Amniotic epithelial cell (primary cell): Measurements from ENCODE around the gene GGCT.

Experiments used
- DNase-seq: peaks from one replicate; pipeline ENCODE4 v3.0.0-alpha.2; 2010; ENCODE audit warnings: low read depth

GGCT gene

DNA sequence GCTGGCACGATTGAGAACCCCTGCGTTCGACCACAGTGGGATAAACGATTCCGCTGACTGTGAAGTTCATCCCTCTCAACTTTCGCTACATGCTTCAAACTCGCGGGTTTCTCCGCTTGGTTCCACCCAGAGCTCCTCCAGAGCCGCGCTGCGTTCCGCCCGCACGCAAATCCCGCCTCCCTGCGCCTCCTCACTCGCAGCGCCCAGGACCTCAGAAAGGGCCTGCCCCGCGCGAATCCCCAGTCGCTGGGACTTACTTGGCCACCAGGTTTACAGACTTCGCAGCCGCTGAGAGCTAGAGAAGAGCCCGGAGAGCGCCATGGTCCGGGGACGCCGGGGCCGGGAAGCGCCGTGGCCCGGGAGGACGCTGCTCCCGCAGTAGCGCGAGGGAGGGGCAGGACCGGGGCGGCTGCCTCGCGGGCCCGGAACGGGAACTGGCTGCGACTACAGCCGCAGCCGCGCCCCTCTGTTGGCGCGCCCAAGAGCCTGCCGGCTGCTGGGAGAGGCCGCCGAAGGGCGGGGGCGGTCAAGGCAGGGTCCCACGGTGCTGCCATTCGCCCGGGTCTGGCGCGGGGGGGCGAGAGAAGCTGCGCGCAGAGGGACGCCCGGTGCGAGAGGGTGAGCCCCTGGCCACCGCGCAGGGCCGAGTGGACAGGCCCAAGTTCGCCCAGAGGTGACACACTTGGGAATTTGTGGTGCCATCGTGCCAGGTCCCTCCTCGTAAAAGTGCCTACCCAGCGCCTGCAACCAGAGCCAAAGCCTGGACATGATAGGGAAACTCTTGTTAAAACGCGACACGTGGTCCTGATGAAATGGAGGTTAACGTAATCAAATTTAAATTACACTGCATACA, 26.1 kb downstream of the GGCT start, which contains the start of gene NOD1:
Gene NOD1, minus strand, starts transcription at position 436 of the 853 bp plus-strand sequence. CDS start 21,863 bp downstream, outside the sequence.
- peak; percentile 70 for DNase-seq

DNA sequence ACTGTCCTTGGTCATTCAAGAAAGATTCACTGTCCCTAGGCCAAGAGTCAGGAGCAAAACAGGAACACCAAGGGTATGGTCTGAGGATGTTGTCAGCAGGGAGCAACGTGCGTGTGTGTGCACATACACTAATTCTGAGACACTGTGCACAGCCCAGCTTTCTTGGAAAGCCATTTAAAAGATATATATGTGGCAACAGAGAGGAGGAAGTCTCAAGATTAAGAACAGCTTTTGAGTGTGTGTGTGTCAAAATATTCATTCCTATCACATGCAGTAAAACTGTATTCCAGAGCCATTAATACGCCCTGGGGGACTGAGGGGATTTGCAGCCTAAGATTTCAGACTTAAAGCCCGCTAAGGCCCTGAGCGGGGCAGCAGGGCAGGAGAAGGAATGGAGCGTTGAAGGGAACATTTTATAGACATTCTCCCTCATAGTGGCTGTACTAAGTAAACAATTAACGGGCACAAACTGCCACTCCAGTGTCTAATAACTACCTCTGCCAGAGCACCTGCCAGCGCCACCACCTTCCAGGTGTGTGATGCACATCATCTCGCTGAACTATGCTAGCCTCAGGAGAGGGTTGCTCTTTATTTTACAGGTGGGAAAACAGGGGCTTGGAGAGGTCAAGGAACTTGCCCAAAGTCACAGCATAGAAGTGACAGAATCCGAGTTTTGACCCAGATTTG, 28.0 kb downstream of the GGCT start:
- DNase-seq: peak; percentile 57

DNA sequence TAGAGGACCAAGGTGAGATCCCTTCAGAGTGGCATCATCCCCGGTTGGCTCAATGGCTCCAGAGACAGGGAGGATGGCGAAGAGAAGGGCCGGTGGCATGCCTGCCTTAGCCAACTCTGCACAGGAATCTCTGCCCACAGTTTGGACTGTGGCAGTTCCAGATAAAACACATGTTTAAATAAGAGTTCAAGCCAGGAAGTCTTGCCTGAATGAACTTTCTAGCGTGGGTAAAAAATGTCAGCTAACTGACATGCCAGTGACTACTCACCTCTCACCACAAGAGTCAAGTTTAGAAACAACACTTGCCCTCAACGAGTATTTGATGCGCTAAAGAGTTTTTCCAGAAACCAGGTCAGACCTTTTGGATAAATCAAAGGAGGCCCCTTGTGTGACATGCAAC, 29.0 kb downstream of the GGCT start:
- DNase-seq: peak; percentile 63

DNA sequence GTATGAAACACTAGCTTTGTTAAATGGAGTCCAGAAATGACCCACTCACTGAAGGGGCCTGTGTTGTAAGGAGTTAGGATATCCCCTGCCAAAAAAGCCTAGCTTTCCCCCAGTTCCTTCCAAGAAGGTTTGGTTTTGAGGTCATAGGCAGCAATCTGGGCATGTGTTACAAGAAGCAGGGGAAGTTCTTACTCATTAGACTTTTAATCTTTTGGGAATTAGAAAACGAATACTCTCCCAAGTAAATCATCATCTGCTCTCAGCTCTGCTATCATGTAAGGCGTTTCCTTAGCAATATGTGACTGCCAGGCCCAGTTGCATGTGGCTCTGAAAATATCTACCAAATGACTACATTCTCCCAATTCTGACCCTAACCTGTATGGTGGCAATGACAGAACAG, 29.7 kb downstream of the GGCT start:
- DNase-seq: peak; percentile 90

DNA sequence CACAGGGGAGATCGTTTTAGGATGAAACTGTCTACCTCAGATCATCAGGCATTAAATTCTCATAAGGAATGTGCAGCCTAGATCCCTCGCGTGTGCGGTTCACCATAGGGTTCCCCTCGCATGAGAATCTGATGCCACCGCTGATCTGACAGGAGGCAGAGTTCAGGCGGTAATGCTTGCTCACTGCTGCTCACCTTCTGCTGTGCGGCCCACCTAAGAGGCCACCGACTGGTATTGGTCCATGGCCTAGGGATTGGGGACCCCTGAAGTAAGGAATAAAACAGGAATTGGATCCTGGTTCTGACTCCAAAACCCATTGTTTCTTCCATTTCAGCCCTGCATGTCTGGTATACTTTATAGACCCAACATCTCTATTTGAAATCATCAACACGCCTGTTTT, 30.1 kb downstream of the GGCT start:
- no peak for DNase-seq

DNA sequence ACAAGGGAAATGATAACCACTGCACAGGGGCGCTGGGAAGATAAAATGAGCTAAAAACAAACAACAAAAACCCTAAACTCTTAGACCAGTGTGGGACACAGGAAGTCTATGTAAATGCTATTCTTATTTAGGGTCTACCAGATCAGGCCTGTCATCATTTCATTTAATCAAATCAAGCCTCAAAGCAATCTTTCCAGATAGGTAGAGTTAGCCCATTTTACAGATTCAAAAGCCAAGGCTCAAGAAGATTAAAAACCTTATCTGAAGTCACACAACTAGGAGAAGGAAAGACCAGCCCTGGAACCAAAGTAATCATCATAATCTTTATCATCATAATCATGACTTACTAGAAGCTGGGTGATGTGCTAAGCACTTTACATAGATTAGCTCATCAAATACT, 30.7 kb downstream of the GGCT start:
- no peak for DNase-seq

DNA sequence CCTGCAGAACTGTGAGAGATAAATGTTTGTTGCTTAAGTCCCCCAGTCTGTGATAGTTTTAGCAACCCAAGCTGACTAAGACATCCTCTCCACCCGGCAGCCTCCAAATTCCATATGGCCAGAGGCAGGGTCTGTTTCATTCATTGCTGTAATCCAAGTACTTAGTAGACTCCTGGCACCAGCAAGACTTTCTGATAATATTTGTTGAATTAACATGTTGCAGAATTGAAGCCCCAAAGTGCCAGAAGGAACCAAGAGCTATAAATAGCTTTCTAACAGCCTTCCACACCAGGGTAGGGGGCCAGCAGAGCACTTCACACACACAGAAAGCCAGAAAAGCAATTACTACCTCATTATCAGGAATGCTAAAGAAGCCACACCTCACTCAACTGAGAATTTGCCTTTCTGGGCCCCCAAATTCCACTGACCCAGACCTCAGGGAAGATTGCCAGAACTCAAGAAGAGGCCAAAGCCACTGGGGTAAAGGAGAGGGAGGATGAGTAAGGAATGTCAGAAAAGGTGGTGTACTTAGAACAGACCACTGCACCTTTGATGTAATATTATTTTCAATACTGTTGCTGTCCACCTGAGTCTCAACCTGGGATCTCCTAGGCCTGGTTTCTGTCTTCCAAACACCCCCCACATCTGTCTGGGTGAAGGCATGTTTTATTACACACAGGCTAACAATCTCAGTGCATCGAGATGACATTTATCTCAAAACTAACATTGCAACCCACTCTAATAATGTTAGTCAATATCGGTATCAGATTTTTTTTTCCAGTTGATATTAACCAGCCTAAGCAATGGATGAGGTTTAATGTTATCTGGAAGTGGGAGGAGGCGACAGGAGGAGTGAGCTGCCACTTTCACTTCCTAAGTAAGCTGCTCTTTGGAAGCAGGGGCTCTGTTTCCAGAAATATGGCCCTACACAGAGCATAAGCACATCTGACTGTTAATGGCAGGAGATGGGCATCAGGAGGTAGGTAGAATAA, 31.5 kb downstream of the GGCT start:
- peak; percentile 95 for DNase-seq

DNA sequence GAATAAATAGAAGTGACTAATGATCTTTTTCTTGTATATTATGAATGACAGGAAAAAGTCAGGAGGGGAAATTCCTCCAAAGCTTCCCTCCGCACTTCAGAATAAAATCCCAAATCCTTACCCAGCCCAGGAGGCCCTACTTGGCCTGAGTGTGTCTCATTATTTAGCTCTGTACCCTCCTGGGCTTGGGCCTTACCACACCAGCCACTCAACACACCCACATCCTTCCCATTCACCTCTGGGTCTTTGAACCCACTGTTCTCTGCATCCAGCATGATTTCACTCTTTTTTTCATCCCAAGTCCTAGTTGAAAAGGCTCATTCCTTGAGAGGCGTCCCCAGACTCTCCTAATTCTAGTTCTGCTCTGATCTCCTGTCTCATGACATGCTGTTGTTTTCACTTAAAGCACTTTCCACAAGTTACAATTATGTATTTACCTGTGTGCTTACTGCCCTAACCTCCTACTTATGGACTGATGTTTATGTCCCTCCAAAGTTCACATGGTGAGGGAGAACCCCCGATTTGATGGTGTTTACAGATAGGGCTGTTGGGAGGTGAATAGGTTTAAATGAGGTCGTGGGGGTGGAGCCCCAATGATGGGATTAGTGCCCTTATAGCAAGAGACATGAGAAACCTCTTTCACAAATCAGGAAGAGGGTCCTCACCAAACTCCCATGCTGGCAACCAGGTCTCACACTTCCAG, 32.4 kb downstream of the GGCT start:
- DNase-seq: no peak

DNA sequence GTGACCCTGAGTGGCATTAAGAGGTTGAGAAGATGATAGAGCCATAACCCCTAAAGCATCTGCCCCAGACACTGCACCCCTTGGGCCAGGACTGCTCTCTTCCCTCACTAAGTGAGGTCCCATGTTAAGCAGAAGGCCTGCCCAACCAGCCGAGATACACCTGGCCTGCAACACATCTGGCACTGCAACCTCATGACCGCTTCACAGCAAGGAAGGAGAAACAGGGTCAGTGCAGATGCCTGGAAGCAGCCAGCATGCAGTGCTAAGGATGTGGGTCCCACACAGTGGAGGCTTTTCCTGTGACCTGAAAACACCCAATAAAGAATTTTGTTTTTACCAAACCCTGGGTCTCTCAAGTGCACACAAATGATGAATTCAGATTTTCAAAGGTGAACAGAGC, 33.4 kb downstream of the GGCT start:
- DNase-seq: no peak

DNA sequence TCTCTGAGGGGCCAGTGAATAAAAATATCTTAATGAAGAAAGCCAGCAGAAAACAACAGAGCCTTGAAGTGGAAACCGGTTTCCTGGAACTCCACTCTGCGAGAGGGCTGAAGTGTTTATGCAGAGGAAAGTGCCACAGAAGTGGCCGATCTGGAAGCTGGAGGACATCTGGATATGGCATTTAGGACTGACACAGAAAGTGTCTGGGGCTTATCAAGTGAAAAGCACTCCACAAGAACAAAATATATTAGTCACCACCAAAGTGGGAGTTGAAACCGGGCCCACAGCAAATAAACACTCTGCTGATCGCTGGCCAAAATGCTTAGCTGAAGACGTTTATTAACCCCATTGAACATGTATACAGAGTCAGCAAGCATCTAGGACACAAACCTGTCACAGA, 33.9 kb downstream of the GGCT start:
- peak; percentile 87 for DNase-seq

DNA sequence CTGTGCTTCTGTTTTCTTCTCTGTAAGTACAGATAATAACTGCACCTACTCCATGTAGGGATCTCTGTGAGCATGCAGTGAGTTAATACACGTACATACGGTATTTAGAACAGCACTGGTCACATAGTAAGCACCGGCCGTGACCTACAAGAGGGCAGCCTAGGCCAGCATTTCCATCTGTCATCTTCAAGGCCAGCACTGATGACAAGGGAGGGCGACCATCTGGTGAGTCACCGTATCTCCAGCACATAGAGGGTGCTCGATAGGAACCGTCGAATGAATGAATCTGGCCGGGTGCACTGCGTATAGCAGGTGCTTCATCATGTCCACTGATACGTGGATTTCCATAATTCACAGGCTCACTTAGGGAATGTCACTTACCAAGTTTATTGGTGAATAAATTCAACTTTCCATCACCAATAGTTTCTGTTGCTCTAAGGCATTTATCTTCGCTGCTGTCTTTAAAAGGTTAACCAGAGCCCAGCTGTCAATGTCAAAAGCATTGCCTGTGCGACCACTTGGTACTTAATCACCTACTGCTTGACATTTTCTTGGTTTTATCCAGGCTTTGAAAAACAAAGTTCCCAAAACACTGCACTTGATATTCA, 34.4 kb downstream of the GGCT start:
- DNase-seq: peak; percentile 62

DNA sequence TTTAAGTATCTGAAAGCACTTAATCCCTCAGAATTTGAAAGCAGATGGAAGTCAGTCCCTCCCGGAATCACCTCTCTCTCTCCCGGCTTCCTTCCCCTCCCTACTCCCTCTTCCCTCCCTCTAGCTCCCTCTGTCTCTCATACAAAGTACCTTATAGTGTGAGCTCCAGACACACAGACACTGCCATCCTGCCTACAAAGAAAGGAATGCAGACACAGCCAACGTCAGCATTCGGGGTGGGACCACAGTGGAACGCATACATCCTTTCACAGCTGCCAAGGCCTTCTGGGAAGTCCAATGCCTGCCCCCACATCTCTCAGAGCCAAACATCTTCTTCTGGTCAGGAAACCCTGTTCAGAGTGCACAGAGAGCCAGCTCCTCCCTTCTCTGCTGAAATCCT, 35.3 kb downstream of the GGCT start:
- peak; percentile 100 for DNase-seq

DNA sequence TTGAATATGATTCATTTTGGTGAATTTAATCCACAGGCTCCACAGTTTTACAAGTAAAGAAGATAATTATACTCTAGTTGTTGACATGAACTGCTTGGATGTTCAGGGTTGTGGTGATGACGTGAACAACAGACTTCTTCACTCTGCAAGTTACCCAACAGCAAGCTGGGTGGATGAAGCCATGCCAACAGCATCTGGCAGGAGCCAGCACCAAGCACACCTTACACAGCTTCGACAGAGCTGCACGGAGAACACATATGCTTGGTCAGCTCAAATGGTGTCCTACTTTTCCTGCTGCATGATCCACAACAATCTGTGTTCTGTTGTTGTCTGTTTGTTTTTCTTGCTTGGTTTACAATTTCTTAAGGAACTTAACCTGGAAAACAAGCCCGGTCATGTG, 35.8 kb downstream of the GGCT start:
- DNase-seq: peak; percentile 97

DNA sequence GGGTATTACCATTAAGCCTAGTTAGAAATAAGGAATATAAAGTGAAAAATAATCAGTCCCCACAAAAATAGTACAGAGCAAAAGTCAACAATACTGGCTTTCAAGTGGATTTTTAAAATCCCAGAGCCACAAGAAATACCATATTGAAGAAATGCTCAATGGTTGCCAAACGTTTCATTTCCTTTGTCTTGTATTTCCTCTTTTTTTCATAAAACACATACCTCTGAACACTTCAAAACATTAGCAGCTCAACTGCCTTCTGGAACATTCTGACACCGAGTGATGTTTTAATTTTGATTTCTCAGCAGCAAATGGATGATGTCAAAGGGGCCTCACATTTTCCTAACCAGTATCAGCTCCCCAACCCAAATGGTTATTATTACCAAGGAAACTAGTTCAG, 36.6 kb downstream of the GGCT start:
- DNase-seq: no peak

DNA sequence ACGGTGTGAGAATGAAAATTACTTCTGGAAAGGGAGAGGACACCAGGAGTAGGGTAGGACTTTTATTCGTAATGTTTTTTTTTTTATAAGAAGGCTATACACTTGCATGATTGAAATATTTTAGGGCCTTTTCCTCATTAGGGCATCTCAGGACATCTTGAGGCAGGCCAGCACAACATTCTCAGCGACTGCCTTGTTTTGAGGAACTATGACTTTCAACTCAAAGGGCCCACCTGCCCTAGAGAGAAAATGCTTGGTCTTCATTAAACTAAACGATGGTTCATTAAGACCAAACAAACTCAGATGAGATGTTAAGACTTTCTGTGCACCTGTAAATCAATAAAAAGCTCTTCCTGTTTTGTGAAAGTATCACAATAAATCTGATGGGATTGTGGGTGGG, 37.4 kb downstream of the GGCT start:
- DNase-seq: no peak

DNA sequence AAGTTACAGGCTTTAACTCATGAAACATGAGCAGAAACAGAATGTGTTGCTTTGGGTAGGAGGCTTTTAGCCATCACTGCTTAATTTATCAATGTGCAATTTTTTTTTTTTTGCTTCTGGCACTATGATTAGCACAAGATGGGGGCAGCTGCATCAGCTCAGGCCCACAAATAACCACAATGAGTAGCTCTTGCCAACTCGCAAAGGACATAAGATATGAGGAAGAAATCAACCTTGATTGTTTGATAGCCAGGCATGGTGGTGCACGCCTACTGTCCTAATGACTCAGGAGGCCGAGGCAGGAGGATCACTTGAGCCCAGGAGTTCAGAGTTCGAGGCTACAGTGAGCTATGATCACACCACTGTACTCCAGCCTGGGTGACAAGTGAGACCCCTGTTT, 38.4 kb downstream of the GGCT start:
- peak; percentile 91 for DNase-seq

DNA sequence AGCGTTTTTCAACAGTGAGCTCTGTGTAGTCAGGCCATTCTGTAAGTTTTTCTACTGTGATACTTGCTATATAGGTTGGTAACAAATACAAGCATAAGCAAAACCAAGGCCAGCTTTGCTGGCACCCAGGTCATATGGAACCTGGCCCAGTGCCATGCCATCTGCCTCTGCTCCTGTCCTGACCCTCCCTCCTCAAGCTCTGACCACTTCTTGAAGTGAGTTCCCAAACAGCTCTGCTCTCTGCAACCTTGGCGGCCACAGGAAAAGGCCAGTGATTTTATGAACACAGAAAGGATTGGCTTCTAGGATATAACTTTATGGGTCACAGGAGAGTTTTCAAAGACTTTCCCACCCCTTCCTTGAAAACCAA, 38.8 kb downstream of the GGCT start:
- no peak for DNase-seq

DNA sequence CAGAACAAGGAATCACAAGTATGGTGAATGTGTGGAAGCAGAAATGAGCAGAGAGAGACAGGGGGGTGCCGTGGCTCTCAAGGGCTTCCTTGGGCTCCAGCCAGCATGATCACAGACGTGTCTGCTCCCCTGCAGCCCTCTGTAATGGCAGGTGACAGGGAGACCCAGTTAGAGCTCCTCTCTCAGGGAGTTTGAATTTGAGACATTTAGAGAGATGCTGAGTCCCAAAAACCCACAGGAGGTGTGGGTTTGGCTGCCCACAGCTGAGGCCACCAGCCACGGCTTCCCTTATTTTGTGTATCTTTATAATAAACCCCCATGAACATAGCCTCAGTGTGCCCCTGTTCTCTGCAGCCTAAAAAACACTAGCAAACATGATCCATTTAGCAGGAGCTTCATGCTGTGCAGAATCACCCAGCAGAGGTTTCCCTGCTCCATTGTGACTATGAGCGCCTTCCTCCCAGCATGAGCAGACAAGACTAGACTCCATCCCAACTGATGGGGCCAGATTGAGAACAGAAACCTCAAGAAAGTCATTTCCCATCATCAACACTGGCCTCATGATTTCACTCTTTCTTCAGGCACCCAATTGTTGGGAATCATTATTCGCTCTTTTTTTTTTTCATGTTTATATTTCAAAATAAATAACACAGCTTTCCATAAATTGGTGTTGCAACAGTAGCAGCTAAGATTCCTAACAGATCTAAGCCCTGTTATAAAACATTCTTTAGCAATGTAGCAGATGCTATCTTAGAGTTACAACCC, 39.4 kb downstream of the GGCT start:
- peak; percentile 96 for DNase-seq

DNA sequence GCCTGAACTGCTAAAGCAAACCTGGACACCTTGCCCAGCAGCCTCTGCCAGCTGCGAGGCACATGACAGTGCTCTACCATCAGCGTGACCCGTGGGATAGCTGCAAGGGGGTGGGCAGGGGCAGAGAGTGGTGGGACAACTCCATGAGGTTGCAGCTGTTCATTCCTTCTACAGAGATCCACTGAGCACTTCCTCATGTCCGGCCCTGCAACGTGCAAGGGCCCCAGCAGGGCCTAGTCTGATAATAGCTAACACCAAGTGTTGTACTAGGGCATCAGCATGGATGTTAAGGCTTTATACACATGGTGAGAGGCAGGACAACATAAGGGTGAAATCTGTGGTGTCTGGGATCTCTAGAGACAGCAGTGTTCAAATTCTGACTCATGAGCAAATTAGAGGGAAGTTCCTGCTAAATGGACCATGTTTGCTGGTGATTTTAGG, 40.4 kb downstream of the GGCT start:
- DNase-seq: peak; percentile 28

DNA sequence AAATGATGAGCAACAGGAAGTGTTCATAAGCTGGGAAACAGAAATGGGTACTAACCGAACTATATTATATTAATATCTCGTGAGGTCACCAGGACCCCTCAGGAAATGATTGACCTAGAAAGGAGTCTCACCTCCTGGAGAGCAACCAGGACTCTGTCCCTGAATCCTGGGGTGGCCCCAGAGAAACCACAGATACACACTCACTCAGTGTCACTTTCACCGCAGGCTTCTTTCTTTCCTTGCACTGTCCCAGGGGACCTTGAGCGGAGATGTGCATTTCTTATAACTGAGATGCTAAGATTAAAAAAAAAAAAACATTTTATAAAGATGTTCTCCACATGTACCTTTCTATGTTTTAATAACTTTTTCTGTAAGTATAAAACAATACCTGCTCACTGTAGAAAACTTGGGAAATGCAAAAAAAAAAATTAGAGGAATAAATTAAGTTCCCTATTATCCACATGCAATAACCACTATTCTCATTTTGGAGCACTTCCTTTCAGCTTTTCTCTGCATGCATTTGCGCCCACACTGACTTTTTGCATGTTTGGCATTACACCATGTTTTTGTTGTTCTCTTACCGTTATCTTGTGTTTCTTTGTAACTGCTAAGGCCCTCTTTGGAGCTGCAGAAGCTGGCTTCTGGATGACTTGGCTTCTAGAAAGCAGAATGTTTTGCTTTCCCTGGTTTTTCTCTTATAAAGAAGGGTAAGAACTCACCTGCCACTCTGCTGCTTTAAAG, 41.1 kb downstream of the GGCT start:
- peak; percentile 40 for DNase-seq
